ENCODE measurements around the gene TVP23B.
"Not testable (repeated sequence)": the region's sequence is repeated elsewhere in the genome, so short reads cannot be mapped to it uniquely, and the experiment has no call there.

TVP23B gene

DNA sequence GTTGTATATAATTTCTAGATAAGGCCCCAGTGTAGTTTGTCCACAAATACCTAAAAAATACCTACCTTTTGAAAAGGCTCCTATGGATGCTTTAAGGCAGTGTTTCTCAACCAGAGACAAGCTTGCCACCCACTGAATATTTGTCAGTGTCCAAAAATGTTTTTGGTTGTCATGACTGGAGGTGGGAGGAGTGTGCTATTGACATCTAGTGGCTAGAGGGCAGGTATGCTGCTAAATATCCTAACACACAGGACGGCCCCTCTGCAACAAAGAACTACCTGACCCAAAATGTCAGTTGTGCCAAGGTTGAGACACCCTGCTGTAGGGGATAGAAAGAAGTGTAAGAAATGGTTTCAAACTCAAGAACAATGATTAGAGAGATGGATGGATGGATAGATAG, 10.4 kb downstream of the TVP23B start:
- DNase-seq (ENCODE audit: low read depth): not testable (repeated sequence)

DNA sequence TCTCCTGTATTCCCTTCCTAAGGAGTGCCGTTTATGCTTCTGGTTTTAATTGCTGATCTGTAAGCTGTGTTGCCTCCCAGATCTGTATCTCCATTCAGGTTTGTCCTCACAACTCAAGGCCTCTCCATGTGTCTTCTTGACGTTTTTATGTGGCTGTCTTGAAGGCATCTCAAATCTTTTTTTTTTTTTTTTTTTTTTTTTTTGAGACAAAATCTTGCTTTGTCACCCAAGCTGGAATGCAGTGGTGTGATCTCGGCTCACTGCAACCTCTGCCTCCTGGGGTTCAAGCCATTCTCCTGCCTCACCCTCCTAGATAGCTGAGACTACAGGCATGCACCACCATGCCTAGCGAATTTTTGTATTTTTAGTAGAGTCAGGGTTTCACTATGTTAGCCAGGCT, 13.9 kb downstream of the TVP23B start:
- peak; percentile 31 for DNase-seq (ENCODE audit: low read depth)

DNA sequence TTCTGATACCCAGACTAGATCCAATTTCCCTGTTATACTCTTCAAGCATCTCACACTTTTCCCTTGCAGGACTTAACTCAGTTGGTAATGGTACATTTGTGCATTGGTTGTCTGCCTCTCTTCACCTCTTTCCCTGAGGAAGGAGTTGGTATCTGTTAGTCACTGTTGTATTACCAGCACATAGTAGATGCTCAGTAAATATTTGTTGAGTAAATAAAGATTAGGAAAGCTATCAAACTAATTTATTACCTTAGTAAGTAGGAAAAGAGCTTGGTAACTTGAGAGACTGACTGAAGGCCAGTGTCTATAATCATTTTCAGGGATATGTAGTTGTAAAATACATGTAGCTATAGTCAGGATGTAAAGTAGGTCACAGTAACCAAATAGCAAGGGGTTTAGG, 15.9 kb downstream of the TVP23B start:
- not testable (repeated sequence) for DNase-seq (ENCODE audit: low read depth)

DNA sequence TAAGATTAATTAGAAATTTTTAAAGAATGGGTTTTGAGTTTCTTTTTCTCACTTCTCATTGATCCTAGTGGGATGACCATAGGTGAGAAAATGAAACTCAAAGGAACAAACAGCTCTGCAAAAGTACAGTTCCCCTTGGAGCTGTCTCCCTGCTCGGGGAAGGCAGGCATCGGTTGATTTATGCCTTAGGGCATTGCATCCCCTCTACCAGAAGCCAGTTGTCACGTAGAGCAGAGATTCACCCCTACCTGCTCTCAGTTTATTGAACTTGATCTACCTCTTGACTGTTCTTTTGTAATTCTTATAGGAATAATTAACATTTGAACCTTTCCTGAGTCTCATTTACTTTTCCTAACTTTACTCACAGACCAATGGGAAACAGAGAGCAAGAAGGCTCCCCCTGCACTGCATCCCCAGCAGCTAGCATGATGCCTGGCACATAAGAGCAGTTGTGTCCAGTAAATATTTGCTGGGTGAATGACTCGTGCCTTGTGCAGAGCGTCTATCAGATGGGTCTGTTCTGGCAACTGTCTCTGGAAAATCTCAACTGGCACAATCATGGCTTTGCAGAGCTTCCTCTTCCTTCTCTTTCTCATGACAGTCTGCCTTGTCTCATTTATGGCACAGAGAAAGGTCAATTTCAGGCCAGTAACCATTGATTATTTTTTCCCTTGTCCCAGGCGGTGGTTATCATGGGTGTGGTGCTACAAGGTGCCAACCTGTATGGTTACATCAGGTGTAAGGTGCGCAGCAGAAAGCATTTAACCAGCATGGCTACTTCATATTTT, 22.7 kb downstream of the TVP23B start:
- not testable (repeated sequence) for DNase-seq (ENCODE audit: low read depth)

DNA sequence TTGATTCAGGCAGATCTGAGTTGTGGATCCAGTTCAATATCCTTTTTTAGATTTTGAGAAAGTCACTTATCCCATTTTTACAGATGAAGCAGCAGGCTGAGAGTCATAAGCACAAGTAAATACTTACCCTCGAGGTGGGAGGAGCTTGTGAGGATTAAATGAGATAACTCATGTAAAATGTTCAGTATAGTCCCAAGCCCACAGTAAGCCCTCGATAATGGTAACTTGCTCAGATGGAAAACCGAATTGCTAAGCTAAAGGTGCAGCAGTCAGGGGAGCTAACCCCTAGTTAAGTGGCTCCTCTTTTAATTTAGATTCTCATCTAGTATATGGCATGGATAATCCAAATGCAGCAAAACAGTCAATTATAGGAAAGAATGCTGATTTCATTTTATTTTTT, 34.9 kb downstream of the TVP23B start:
- DNase-seq (ENCODE audit: low read depth): not testable (repeated sequence)

DNA sequence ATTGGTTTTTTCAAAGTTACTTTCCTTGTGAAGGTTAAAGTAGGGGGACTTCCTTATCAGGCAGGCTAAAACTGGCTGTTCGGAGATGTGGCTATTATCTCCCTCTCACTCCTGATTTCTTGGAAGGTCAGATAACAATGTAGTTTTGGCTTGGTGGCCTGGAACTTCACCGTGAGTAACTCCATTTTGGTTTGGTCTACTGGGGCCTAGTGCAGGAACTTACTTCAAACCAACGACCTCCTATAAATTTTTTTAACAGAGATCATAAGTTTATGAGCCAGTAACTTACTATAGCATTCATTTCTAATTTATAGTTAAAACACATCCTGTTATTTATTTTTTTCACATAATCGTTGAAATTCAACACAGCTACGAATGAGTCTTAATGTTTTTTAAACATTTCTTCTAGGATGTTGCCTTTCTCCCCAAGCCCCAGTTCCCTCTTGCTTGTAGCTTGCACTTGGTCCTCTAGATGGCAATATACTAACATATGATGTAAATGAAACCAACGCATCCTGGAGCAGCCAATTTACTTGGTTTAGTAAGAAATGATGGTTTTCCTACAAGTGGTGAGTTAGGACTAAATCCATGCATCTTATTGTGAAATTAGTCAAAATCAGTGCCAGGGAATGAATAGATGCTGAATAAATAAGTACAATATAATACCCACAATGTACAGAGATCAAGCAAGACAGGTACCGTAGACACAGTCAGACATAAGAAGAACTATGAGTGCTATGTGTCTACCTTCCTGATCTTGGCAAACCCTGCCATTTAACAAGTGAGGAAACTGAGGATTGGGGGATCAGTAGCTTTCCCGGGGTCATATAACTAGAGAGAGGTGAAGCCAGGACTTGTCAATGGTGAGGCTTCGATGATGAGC, 35.7 kb downstream of the TVP23B start:
- DNase-seq (ENCODE audit: low read depth): peak; percentile 32

DNA sequence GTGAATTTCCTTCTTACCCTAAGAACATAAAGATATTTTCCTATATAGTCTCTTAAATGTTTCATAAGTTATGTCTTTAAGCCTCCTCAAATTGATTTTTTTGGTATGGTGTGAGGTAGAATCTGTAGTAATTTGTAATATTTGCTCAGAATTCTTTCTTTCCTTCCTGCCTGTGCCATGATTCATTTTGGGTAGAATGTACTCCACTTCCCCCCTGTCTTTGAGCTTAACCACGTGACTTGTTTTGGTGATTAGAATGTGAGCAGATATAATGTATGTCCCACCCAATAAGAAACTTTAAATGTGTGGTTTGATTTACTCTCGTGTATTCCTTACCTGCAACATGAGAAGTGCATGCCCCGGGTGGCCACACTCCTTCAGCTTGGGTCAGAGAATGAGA, 40.4 kb downstream of the TVP23B start:
- not testable (repeated sequence) for DNase-seq (ENCODE audit: low read depth)

DNA sequence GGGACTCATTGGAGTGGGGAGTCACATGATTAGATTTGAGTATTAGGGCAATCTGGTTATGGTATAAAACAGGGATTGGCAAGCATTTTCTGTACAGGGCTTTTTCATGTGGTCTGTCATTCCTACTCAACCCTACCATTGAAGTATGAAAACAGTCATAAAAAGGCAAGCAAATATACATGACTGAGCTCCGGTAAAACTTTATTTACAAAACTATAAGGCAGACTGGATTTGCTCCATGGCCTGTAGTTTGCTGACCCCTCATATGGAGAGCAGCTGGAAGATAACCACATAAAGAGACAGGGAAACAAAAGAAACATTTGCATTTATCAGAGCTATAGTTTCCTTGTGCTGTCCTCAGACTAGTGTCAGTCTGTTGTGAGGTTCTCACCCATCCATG, 46.6 kb downstream of the TVP23B start:
- DNase-seq (ENCODE audit: low read depth): not testable (repeated sequence)

DNA sequence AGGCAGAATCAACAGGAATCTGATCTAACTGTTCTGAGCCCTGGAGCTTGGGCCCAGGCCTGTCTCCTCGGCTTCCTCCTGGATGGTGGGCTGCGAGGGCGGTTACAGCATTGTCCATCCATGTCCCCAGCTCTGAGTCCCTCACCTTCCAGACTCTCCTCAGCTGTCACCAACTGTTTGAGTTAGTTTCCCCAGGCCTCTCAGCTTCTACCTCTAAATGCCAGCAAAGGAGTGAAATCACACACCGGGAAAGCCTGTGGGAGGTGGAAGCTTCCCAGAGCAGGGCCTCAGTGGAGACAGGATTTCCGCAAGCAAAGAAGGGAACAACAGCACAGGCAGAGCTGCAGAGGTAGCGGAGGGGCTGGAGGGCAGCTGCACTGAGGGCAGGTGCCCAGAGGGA, 67.5 kb downstream of the TVP23B start:
- DNase-seq (ENCODE audit: low read depth): no peak

DNA sequence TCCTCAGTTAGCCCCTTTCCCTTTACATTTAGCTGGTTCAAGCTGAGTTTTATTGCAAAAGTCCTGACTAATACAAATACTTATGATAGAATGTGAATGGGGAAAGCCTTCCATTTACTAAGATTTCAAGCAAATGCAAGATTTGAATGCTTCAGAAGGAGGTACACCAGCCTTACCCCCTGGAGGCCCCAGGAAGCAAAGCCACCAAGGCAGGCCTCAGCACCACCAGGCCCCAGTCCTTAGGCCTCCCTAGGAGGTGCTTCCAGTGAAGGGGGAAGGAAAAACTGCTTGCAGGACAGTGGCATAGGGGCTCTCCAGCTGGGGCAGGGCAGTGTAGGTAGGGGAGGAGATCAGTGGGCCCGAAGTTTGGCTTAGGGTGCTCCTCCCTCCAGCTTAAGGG, 69.7 kb downstream of the TVP23B start:
- no peak for DNase-seq (ENCODE audit: low read depth)

DNA sequence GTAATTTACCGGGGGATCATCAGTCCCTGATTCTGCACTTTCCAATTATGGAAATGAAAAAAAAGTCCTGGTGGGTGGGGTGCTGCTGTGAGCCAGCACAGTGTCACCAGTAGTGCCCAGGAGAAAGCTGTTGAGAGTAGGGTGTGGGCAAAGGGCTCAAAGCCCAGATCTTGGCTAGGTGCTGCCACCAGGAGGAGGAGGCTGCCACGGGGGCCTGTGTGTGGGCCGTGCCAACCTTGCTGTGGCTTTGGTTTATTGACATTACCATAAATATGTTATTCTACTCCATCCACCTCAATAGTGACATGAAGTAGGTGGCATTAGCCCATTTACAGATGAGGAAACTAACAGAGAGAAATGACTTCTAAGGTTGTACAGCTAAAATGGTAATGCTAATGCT, 70.2 kb downstream of the TVP23B start:
- no peak for DNase-seq (ENCODE audit: low read depth)

DNA sequence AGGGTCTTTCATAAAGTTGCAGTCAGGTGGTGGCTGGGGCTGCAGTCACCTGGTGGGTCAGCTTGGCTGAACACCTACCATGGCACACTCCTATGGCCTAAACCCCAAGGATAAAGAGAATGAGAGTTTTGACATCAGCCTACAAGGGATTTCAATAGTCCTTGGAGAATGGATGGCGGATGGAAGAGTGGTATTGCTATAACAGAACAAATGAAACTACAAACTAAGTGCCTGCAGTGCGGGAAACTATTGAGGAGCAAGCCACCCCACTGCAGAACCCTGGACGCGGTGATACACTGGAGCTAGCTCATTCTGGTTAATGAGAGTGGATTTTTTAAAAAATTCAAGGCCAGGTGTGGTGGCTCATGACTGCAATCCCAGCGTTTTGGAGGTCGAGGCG, 74.0 kb downstream of the TVP23B start:
- DNase-seq (ENCODE audit: low read depth): no peak

DNA sequence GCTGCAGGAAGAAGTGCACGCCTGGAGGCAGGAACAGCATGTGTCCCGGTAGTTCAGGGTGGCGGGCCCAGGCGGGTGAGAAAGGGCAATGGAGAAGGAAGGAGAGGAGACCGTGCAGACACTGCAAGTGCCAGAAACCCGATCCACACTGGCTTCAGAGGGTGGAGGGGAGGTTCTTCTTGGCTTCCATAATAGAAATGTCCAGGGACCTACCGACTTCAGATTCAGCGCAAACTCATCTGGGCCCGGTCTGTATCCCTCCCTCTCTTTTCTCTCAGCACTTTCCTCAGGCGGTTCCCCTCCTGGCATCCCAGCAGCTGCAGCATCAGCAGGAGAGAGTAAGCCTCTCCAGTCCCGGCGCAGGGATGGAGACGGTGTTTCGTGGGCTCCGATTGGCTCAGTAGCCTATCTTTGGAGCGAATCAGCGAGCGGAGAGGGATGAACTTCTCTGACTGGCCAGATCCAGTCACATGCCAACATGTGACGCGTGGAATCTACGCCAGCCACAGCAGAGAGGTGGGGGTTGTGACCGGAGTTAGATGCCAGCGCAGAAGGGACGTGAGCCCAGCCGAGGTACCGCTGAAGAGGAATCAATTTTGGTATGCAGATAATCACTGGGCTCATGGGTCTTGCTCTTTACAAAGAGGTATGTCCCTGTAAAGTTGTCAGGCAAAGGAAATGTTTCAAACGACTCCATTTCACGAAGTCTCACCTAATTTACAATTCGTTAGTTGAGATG, 75.0 kb downstream of the TVP23B start:
- DNase-seq (ENCODE audit: low read depth): peak; percentile 89
